HepG2 (cell line): ENCODE results near the gene ACAT2.
A peak's percentile ranks its signal among the peaks of the same experiment; 100 is the strongest.

Source experiments
- EZH2 ChIP-seq: conservative IDR thresholded peaks from 2 replicates; pipeline ENCODE4 v1.6.1; 2012; ENCODE audit warnings: mild to moderate bottlenecking, low read depth, low read length, moderate library complexity
- GABPA ChIP-seq, 2 experiments: IDR thresholded peaks; 2 replicates each; pipeline ENCODE4 v1.6.1; 2011 to 2016; ENCODE audit warnings: low read depth in 2 of 2, low read length in 1 of 2, missing biosample characterization in 1 of 2, missing genetic modification characterization in 1 of 2
- POLR2A ChIP-seq, 2 experiments: IDR thresholded peaks; 2 replicates each; pipeline ENCODE4 v1.6.1; 2011; ENCODE audit warnings: low read depth in 2 of 2, low read length in 2 of 2, mild to moderate bottlenecking in 1 of 2, moderate library complexity in 1 of 2; ENCODE audit not compliant: insufficient read depth in 1 of 2
- TBL1XR1 ChIP-seq: fragments of 150-350 bp; IDR thresholded peaks from 2 replicates; pipeline ENCODE4 v1.6.1; 2014; ENCODE audit warnings: borderline replicate concordance, low read length; ENCODE audit not compliant: partially characterized antibody
- U2AF2 ChIP-seq: fragments of 200-400 bp; formaldehyde crosslinking; IDR thresholded peaks from 2 replicates; pipeline ENCODE4 v1.6.1; 2017; ENCODE audit warnings: low read depth, mild to moderate bottlenecking, low read length
- TF ChIP-seq, protein P1 (sequence below): sonication (generic); formaldehyde crosslinking; IDR thresholded peaks from 2 replicates; pipeline ENCODE4 v1.5.0; 2020; ENCODE audit warnings: mild to moderate bottlenecking, missing genetic modification reagents, moderate library complexity
- TF ChIP-seq, protein P2 (sequence below): IDR thresholded peaks from 2 replicates; pipeline ENCODE4 v1.6.1; 2016; ENCODE audit warnings: low read depth, control low read depth
- TF ChIP-seq, protein P3 (sequence below): sonication (generic); formaldehyde crosslinking; conservative IDR thresholded peaks from 2 replicates; pipeline ENCODE4 v1.4.0; 2020; ENCODE audit warnings: missing genetic modification reagents
- TF ChIP-seq, protein P4 (sequence below): sonication (generic); formaldehyde crosslinking; IDR thresholded peaks from 2 replicates; pipeline ENCODE4 v1.8.1; 2023; ENCODE audit warnings: missing genetic modification reagents, inconsistent platforms, borderline replicate concordance
- TF ChIP-seq, protein P5 (sequence below): sonication (generic); formaldehyde crosslinking; IDR thresholded peaks from 2 replicates; pipeline ENCODE4 v1.4.0; 2020; ENCODE audit warnings: mild to moderate bottlenecking, missing genetic modification reagents
- TF ChIP-seq, protein P6 (sequence below): sonication (generic); formaldehyde crosslinking; IDR thresholded peaks from 2 replicates; pipeline ENCODE4 v1.8.0; 2022; ENCODE audit warnings: mild to moderate bottlenecking, missing genetic modification reagents, borderline replicate concordance

DNA sequence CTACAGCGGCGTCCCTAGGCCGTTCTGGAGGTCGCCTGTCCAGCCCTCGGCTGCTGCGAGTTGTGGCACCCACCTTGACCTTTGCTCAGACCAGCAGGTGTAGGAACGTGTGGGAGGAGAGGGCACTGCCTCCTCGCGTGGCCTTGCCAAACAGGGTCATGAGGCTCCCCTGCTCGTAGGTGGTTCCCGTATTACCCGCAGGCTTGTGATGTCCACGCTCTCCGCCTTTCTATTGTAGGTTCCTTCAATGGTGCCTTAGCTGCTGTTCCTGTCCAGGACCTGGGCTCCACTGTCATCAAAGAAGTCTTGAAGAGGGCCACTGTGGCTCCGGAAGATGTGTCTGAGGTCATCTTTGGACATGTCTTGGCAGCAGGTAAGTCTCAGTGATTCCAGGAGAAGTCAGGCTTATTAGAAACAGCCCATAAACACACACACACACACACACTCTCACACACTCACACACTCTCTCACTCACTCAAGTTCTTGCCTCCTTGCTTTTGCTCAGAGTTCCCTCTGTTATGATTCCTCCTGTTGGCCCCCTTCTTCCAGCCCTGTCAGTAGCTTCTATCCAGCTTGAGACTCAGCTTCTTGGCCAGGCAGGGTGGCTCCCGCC is 942 bp downstream of the ACAT2 start:
- TF ChIP-seq U2AF2 (no peak), EZH2 (no peak), TBL1XR1 (peak; percentile 62), GABPA (IDR thresholded peaks at IDR 0.05; ENCODE audit: low read depth, low read length) (no peak), GABPA (CRISPR knock-in tag; IDR thresholded peaks at IDR 0.05; ENCODE audit: low read depth) (peak; percentile 8; the same call in 1 of the 2 replicates), POLR2A (IDR thresholded peaks at IDR 0.05; ENCODE audit: insufficient read depth in 1 of 2, low read depth in 2 of 2, low read length in 2 of 2) (no peak; a peak in 2 of 4 replicates)
- TF ChIP-seq, protein P1, sequence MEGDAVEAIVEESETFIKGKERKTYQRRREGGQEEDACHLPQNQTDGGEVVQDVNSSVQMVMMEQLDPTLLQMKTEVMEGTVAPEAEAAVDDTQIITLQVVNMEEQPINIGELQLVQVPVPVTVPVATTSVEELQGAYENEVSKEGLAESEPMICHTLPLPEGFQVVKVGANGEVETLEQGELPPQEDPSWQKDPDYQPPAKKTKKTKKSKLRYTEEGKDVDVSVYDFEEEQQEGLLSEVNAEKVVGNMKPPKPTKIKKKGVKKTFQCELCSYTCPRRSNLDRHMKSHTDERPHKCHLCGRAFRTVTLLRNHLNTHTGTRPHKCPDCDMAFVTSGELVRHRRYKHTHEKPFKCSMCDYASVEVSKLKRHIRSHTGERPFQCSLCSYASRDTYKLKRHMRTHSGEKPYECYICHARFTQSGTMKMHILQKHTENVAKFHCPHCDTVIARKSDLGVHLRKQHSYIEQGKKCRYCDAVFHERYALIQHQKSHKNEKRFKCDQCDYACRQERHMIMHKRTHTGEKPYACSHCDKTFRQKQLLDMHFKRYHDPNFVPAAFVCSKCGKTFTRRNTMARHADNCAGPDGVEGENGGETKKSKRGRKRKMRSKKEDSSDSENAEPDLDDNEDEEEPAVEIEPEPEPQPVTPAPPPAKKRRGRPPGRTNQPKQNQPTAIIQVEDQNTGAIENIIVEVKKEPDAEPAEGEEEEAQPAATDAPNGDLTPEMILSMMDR (CRISPR knock-in tag): peak; percentile 8
- TF ChIP-seq, protein P2, sequence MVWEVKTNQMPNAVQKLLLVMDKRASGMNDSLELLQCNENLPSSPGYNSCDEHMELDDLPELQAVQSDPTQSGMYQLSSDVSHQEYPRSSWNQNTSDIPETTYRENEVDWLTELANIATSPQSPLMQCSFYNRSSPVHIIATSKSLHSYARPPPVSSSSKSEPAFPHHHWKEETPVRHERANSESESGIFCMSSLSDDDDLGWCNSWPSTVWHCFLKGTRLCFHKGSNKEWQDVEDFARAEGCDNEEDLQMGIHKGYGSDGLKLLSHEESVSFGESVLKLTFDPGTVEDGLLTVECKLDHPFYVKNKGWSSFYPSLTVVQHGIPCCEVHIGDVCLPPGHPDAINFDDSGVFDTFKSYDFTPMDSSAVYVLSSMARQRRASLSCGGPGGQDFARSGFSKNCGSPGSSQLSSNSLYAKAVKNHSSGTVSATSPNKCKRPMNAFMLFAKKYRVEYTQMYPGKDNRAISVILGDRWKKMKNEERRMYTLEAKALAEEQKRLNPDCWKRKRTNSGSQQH (CRISPR knock-in tag): peak; percentile 5; the same call in 1 of the 2 replicates
- TF ChIP-seq, protein P3, sequence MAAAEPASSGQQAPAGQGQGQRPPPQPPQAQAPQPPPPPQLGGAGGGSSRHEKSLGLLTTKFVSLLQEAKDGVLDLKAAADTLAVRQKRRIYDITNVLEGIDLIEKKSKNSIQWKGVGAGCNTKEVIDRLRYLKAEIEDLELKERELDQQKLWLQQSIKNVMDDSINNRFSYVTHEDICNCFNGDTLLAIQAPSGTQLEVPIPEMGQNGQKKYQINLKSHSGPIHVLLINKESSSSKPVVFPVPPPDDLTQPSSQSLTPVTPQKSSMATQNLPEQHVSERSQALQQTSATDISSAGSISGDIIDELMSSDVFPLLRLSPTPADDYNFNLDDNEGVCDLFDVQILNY (CRISPR knock-in tag): no peak
- TF ChIP-seq, protein P4, sequence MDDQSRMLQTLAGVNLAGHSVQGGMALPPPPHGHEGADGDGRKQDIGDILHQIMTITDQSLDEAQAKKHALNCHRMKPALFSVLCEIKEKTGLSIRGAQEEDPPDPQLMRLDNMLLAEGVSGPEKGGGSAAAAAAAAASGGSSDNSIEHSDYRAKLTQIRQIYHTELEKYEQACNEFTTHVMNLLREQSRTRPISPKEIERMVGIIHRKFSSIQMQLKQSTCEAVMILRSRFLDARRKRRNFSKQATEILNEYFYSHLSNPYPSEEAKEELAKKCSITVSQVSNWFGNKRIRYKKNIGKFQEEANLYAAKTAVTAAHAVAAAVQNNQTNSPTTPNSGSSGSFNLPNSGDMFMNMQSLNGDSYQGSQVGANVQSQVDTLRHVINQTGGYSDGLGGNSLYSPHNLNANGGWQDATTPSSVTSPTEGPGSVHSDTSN (CRISPR knock-in tag): no peak
- TF ChIP-seq, protein P5, sequence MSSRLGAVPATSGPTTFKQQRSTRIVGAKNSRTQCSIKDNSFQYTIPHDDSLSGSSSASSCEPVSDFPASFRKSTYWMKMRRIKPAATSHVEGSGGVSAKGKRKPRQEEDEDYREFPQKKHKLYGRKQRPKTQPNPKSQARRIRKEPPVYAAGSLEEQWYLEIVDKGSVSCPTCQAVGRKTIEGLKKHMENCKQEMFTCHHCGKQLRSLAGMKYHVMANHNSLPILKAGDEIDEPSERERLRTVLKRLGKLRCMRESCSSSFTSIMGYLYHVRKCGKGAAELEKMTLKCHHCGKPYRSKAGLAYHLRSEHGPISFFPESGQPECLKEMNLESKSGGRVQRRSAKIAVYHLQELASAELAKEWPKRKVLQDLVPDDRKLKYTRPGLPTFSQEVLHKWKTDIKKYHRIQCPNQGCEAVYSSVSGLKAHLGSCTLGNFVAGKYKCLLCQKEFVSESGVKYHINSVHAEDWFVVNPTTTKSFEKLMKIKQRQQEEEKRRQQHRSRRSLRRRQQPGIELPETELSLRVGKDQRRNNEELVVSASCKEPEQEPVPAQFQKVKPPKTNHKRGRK: no peak
- TF ChIP-seq, protein P6, sequence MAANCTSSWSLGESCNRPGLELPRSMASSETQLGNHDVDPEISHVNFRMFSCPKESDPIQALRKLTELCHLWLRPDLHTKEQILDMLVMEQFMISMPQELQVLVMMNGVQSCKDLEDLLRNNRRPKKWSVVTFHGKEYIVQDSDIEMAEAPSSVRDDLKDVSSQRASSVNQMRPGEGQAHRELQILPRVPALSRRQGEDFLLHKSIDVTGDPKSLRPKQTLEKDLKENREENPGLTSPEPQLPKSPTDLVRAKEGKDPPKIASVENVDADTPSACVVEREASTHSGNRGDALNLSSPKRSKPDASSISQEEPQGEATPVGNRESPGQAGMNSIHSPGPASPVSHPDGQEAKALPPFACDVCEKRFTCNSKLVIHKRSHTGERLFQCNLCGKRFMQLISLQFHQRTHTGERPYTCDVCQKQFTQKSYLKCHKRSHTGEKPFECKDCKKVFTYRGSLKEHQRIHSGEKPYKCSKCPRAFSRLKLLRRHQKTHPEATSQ (CRISPR knock-in tag): no peak; the same call in 1 of the 2 replicates
